Liver (tissue), 2 donors: ENCODE results near the gene ZFP64.

Source experiments
- YY1 ChIP-seq: IDR thresholded peaks from 2 replicates; pipeline ENCODE4 v1.6.1; 2016; ENCODE audit warnings: antibody characterized with exemption, mild to moderate bottlenecking
- TF ChIP-seq, protein P1 (sequence below): fragments of 150-350 bp; IDR thresholded peaks from 2 replicates; pipeline ENCODE4 v1.5.1; 2017; ENCODE audit warnings: improper control_type of control experiment, low read depth, low read length; ENCODE audit not compliant: missing input control
- TF ChIP-seq, protein P2 (sequence below): IDR thresholded peaks from 2 replicates; pipeline ENCODE4 v1.6.1; 2016; ENCODE audit warnings: antibody characterized with exemption
- donor health status: healthy.

DNA sequence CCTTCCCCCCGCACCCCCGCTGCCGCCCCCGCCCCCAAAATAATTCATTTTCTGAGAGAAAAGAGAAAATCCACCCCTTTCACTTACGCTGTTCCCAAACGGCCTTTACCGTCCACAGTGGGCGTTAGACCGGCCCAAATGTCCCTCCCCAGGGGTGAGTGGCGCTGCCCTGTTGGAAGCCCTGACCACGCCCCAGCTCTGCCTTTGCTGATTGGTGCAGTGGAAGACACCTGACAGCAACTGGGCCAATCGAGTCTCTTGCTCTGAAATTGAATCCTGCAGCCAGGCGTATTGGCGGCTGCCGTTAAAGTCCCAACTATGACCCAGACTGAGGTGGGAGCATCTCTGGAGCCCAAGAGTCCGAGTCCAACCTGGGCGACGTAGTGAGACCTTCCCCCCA, 15.7 kb downstream of the ZFP64 start:
- TF ChIP-seq YY1: no peak
- TF ChIP-seq, protein P1, sequence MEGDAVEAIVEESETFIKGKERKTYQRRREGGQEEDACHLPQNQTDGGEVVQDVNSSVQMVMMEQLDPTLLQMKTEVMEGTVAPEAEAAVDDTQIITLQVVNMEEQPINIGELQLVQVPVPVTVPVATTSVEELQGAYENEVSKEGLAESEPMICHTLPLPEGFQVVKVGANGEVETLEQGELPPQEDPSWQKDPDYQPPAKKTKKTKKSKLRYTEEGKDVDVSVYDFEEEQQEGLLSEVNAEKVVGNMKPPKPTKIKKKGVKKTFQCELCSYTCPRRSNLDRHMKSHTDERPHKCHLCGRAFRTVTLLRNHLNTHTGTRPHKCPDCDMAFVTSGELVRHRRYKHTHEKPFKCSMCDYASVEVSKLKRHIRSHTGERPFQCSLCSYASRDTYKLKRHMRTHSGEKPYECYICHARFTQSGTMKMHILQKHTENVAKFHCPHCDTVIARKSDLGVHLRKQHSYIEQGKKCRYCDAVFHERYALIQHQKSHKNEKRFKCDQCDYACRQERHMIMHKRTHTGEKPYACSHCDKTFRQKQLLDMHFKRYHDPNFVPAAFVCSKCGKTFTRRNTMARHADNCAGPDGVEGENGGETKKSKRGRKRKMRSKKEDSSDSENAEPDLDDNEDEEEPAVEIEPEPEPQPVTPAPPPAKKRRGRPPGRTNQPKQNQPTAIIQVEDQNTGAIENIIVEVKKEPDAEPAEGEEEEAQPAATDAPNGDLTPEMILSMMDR: no peak
- TF ChIP-seq, protein P2, sequence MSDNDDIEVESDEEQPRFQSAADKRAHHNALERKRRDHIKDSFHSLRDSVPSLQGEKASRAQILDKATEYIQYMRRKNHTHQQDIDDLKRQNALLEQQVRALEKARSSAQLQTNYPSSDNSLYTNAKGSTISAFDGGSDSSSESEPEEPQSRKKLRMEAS: no peak
